IMR-90 (cell line): ENCODE results near the gene FBXW7. TPM values are rescaled to one million over a fixed set of nuclear protein-coding genes. Genes with fewer than 3 reads are reported as not detected.

Experiments used
- ATAC-seq: fragments of 200-7000 bp; cut with Tn5 transposase; 2 replicates; pipeline ENCODE4 v1.9.1; 2020; ENCODE audit warnings: low read depth, mild to moderate bottlenecking, moderate library complexity
- BruUV-seq: library from RNA; stranded (reverse); fragments of 400-500 nt; replicated peaks from 2 replicates; lab custom pipeline; 2021; lab: Mats Ljungman, UMichigan
- CTCF ChIA-PET: fragments of 300-600 bp; formaldehyde crosslinking; extraction: SDS; loops from one replicate; lab custom pipeline; 2021; ENCODE audit warnings: antibody characterized with exemption; lab: Yijun Ruan, JAX
- POLR2A ChIA-PET: fragments of 300-600 bp; sonication (Branson Sonifier 250); formaldehyde crosslinking; loops from one replicate; lab custom pipeline; 2022; ENCODE audit warnings: antibody characterized with exemption; ENCODE audit not compliant: unreplicated experiment; lab: Charles Lee
- DNase-seq: peaks from one replicate; pipeline ENCODE4 v3.0.0; 2013
- H2AFZ ChIP-seq: replicated peaks from 2 replicates; pipeline ENCODE3; 2013; ENCODE audit warnings: low read length, mild to moderate bottlenecking; ENCODE audit not compliant: poor library complexity
- H2AK5ac ChIP-seq: 2 replicates; pipeline ENCODE4 v1.6.1; 2013; ENCODE audit warnings: low read depth, low read length, inconsistent platforms
- H2AK9ac ChIP-seq: replicated peaks from 2 replicates; pipeline ENCODE3; 2013; ENCODE audit warnings: mild to moderate bottlenecking, low read depth, low read length, moderate library complexity; ENCODE audit not compliant: poor library complexity
- H2BK120ac ChIP-seq: 2 replicates; pipeline ENCODE4 v1.6.1; 2013; ENCODE audit warnings: low read depth, low read length, inconsistent platforms
- H2BK15ac ChIP-seq: 3 replicates; pipeline ENCODE4 v1.6.1; 2013; ENCODE audit warnings: low read depth, low read length, inconsistent platforms
- H2BK20ac ChIP-seq: 2 replicates; pipeline ENCODE4 v1.6.1; 2013; ENCODE audit warnings: low read depth, mild to moderate bottlenecking, inconsistent platforms, low read length, moderate library complexity
- H2BK5ac ChIP-seq: 2 replicates; pipeline ENCODE4 v1.6.1; 2013; ENCODE audit warnings: mild to moderate bottlenecking, low read depth, low read length, inconsistent platforms; ENCODE audit not compliant: poor library complexity, severe bottlenecking
- H3K14ac ChIP-seq: replicated peaks from 2 replicates; pipeline ENCODE4 v1.6.1; 2013; ENCODE audit warnings: low read depth, low read length, inconsistent platforms
- H3K18ac ChIP-seq: 2 replicates; pipeline ENCODE4 v1.6.1; 2013; ENCODE audit warnings: low read depth, low read length, control low read depth
- H3K23ac ChIP-seq: 2 replicates; pipeline ENCODE4 v1.6.1; 2013; ENCODE audit warnings: low read depth, low read length, inconsistent platforms
- H3K27ac ChIP-seq: 2 replicates; pipeline ENCODE4 v1.5.1; 2013; ENCODE audit warnings: mild to moderate bottlenecking, control low read depth, low read length; ENCODE audit not compliant: insufficient read depth
- H3K27me3 ChIP-seq: 2 replicates; pipeline ENCODE4 v1.6.1; 2013; ENCODE audit warnings: low read length; ENCODE audit not compliant: control insufficient read depth, insufficient read depth
- H3K36me3 ChIP-seq: 2 replicates; pipeline ENCODE4 v1.6.1; 2013; ENCODE audit warnings: low read length, mixed read lengths; ENCODE audit not compliant: control insufficient read depth, insufficient read depth
- H3K4ac ChIP-seq: 2 replicates; pipeline ENCODE4 v1.6.1; 2013; ENCODE audit warnings: low read depth, low read length, inconsistent platforms
- H3K4me1 ChIP-seq: 2 replicates; pipeline ENCODE4 v1.6.1; 2013; ENCODE audit warnings: low read length, mixed read lengths; ENCODE audit not compliant: control insufficient read depth, insufficient read depth
- H3K4me2 ChIP-seq: 2 replicates; pipeline ENCODE4 v1.6.1; 2013; ENCODE audit warnings: low read depth, mild to moderate bottlenecking, control low read depth, low read length, moderate library complexity
- H3K4me3 ChIP-seq: 2 replicates; pipeline ENCODE4 v1.5.1; 2013; ENCODE audit warnings: low read depth, mild to moderate bottlenecking, control low read depth, low read length, moderate library complexity; ENCODE audit not compliant: insufficient read depth
- H3K56ac ChIP-seq: 2 replicates; pipeline ENCODE4 v1.6.1; 2013; ENCODE audit warnings: low read length, inconsistent platforms; ENCODE audit not compliant: insufficient read depth; ENCODE audit errors: extremely low read depth
- H3K79me1 ChIP-seq, 2 experiments: 2 replicates each; pipeline ENCODE4 v1.6.1; 2013; ENCODE audit warnings: low read length in 2 of 2, inconsistent platforms in 1 of 2, low read depth in 1 of 2
- H3K9ac ChIP-seq: 2 replicates; pipeline ENCODE4 v1.6.1; 2013; ENCODE audit warnings: low read depth, low read length, control low read depth
- H3K9me1 ChIP-seq: 2 replicates; pipeline ENCODE4 v1.6.1; 2013; ENCODE audit warnings: low read length, inconsistent platforms; ENCODE audit not compliant: insufficient read depth
- H3K9me3 ChIP-seq: 2 replicates; pipeline ENCODE4 v1.6.1; 2013; ENCODE audit warnings: low read length; ENCODE audit not compliant: control insufficient read depth, insufficient read depth
- H4K20me1 ChIP-seq: 2 replicates; pipeline ENCODE4 v1.6.1; 2013; ENCODE audit warnings: low read length, inconsistent platforms; ENCODE audit not compliant: insufficient read depth
- H4K5ac ChIP-seq: 2 replicates; pipeline ENCODE4 v1.6.1; 2013; ENCODE audit warnings: mild to moderate bottlenecking, low read depth, low read length, control low read depth
- H4K8ac ChIP-seq, 2 experiments: 2 replicates each; pipeline ENCODE4 v1.6.1; 2013; ENCODE audit warnings: low read depth in 2 of 2, low read length in 2 of 2, control low read depth in 1 of 2, inconsistent platforms in 1 of 2
- H4K91ac ChIP-seq: 2 replicates; pipeline ENCODE4 v1.6.1; 2013; ENCODE audit warnings: low read depth, low read length, inconsistent platforms; ENCODE audit not compliant: insufficient read depth
- BHLHE40 ChIP-seq: fragments of 150-350 bp; IDR thresholded peaks from 2 replicates; pipeline ENCODE4 v1.6.1; 2016; ENCODE audit warnings: mild to moderate bottlenecking, low read depth, low read length
- FOS ChIP-seq: fragments of 150-350 bp; IDR thresholded peaks from 2 replicates; pipeline ENCODE4 v1.6.1; 2016; ENCODE audit warnings: low read depth, low read length
- MAZ ChIP-seq: IDR thresholded peaks from 2 replicates; pipeline ENCODE4 v1.6.1; 2012; ENCODE audit warnings: low read depth, mild to moderate bottlenecking, low read length, improper control_type of control experiment, moderate library complexity, borderline replicate concordance
- MXI1 ChIP-seq: IDR thresholded peaks from 2 replicates; pipeline ENCODE4 v1.6.1; 2012; ENCODE audit warnings: low read depth, mild to moderate bottlenecking, low read length, moderate library complexity, borderline replicate concordance
- RCOR1 ChIP-seq: IDR thresholded peaks from 2 replicates; pipeline ENCODE4 v1.6.1; 2012; ENCODE audit warnings: mild to moderate bottlenecking, low read length, improper control_type of control experiment; ENCODE audit not compliant: insufficient replicate concordance
- SMC3 ChIP-seq: fragments of 150-350 bp; IDR thresholded peaks from 2 replicates; pipeline ENCODE4 v1.6.1; 2016; ENCODE audit warnings: low read depth, mild to moderate bottlenecking, antibody characterized with exemption, low read length, moderate library complexity
- WGBS, 2 experiments: methylation state at CpG; one replicate each; pipeline versions ENCODE4 v1.1.5 to v1.1.7; 2013; ENCODE audit warnings: missing lambda C conversion rate in 2 of 2; ENCODE audit not compliant: insufficient read length in 1 of 2; ENCODE audit errors: extremely low coverage in 2 of 2; 5-methylcytosine and 5-hydroxymethylcytosine counted together
- dilution Hi-C: fragments of 300-500 bp; cut with HindIII; formaldehyde crosslinking; loops from one replicate; pipeline ENCODE4 v1.14.3; 2018; ENCODE audit warnings: low sequenced_read_pairs; ENCODE audit not compliant: unreplicated experiment
- in situ Hi-C: fragments of 300-500 bp; cut with MboI; formaldehyde crosslinking; loops from 3 replicates; pipeline ENCODE4 v1.14.3; 2019; ENCODE audit warnings: low sequenced_read_pairs, inconsistent platforms, mixed read lengths
- intact Hi-C: fragments of 100-400 bp; cut with micrococcal nuclease; formaldehyde crosslinking; loops from 2 replicates; pipeline ENCODE4 v1.10.0; 2022
- polyA plus RNA-seq, 3 experiments: library from polyadenylated mRNA; depleted of rRNA; stranded (reverse); fragments of >200 nt; gene quantifications; 2 replicates each; pipeline ENCODE4 v1.2.3, GENCODE V29; 2012; ENCODE audit warnings: low replicate concordance in 1 of 3
- total RNA-seq: library from RNA; depleted of rRNA; stranded (reverse); fragments of >200 nt; gene quantifications from 2 replicates; pipeline ENCODE4 v1.2.3, GENCODE V29; 2012
- TF ChIP-seq, protein P1 (sequence below): conservative IDR thresholded peaks from 2 replicates; pipeline ENCODE4 v1.5.1; 2012; ENCODE audit warnings: mild to moderate bottlenecking, low read depth, low read length, improper control_type of control experiment

The FBXW7 gene
- total and polyA plus RNA-seq, 2 of the 4 experiments (the other 2 are of a cell fraction): 7.2 to 27.4 TPM

DNA sequence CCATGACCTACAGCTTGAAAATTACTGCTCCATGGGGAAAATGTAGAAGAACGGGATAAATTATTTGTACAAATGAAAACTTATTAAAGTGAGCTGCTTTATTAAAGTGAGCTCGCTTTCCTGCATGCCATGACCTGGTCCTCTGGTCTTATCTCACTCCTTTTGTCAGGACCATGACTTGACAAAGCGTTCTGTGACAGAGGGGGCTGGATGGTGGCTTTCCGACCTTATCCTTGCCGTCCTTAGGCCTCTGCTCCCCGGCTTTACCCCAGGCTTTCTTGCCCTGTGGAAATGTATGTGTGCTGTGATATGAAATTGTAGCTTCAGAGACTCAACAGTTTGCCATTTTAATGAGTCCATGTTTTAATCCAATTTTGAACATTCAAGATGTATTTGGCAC is 44.0 kb upstream of the FBXW7 start:
- dilution Hi-C loops (no loop called here), intact Hi-C loops (no loop called here), in situ Hi-C loops (no loop called here)
- ChIA-PET POLR2A (no interaction called here), CTCF (interaction anchor here (0.6 kb wide), 1 partner anchor 71 kb away, joined by 9 read pairs; no protein-coding TSS in a partner anchor)
- WGBS, 2 experiments: no CpG with 5 or more reads among the region's 6 CpGs
- Histone ChIP-seq H3K27me3 (peaks cover 12% of the 10 kb centered on the region), H3K23ac (no peak overlapping the region), H3K9ac (no peak overlapping the region), H3K27ac (no peak overlapping the region), H4K5ac (no peak overlapping the region), H2AK9ac (no peak overlapping the region), H4K91ac (no peak overlapping the region), H4K20me1 (no peaks in the 10 kb centered on the region), H3K56ac (no peak overlapping the region), H3K9me1 (no peaks in the 10 kb centered on the region), H3K79me1 (no peaks in the 10 kb centered on the region), H3K4me2 (no peak overlapping the region), H4K8ac (no peak overlapping the region), H2AFZ (no peak overlapping the region), H3K4me1 (no peaks in the 10 kb centered on the region), H3K4me3 (no peak overlapping the region), H3K36me3 (no peaks in the 10 kb centered on the region), H2BK20ac (no peak overlapping the region), H3K18ac (no peak overlapping the region), H2BK120ac (no peak overlapping the region), H2BK5ac (no peak overlapping the region), H2AK5ac (no peak overlapping the region), H3K9me3 (no peaks in the 10 kb centered on the region), H3K14ac (no peak overlapping the region), H2BK15ac (no peak overlapping the region), H3K4ac (no peak overlapping the region)
- DNase-seq (no peak), ATAC-seq (no peak)
- BruUV-seq: no TSS peak
- no peak for TF ChIP-seq FOS
- no peak for TF ChIP-seq SMC3
- no peak for TF ChIP-seq MXI1
- no peak for TF ChIP-seq RCOR1
- TF ChIP-seq BHLHE40: no peak
- TF ChIP-seq MAZ: no peak
- TF ChIP-seq, protein P1, sequence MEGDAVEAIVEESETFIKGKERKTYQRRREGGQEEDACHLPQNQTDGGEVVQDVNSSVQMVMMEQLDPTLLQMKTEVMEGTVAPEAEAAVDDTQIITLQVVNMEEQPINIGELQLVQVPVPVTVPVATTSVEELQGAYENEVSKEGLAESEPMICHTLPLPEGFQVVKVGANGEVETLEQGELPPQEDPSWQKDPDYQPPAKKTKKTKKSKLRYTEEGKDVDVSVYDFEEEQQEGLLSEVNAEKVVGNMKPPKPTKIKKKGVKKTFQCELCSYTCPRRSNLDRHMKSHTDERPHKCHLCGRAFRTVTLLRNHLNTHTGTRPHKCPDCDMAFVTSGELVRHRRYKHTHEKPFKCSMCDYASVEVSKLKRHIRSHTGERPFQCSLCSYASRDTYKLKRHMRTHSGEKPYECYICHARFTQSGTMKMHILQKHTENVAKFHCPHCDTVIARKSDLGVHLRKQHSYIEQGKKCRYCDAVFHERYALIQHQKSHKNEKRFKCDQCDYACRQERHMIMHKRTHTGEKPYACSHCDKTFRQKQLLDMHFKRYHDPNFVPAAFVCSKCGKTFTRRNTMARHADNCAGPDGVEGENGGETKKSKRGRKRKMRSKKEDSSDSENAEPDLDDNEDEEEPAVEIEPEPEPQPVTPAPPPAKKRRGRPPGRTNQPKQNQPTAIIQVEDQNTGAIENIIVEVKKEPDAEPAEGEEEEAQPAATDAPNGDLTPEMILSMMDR: no peak
